Thyroid gland (tissue), 4 donors: ENCODE measurements around the gene ZNF724. TPM values are rescaled to one million over a fixed set of nuclear protein-coding genes. Genes with fewer than 3 reads are reported as not detected.
"Not testable (repeated sequence)": the region's sequence is repeated elsewhere in the genome, so short reads cannot be mapped to it uniquely, and the experiment has no call there.

ENCODE experiments used
- DNase-seq, 2 donors: peaks; one replicate each; pipeline ENCODE4 v3.0.0-alpha.2; 2019
- H3K27ac ChIP-seq, 3 donors: fragments of 200-600 bp; sonication (generic); 1 replicate in 2 of 3; 2 replicates in 1 of 3; pipeline ENCODE4 v1.5.1; 2016 to 2019; ENCODE audit warnings: mild to moderate bottlenecking in 1 of 3, moderate library complexity in 1 of 3
- H3K27me3 ChIP-seq: fragments of 200-600 bp; sonication (generic); one replicate; pipeline ENCODE4 v1.5.1; 2019
- H3K36me3 ChIP-seq, 2 donors: fragments of 200-600 bp; sonication (generic); one replicate each; pipeline ENCODE4 v1.5.1; 2016 to 2019
- H3K4me1 ChIP-seq, 2 donors: fragments of 200-600 bp; sonication (generic); one replicate each; pipeline ENCODE4 v1.5.1; 2017 to 2019
- H3K4me3 ChIP-seq, 3 donors: fragments of 200-600 bp; sonication (generic); replicated peaks in 1 of 3; 1 replicate in 2 of 3; 2 replicates in 1 of 3; pipeline ENCODE4 v1.5.1; 2016; ENCODE audit warnings: mild to moderate bottlenecking in 1 of 3
- H3K9me3 ChIP-seq: fragments of 200-600 bp; sonication (generic); one replicate; pipeline ENCODE4 v1.5.1; 2017
- CTCF ChIP-seq, 6 experiments: fragments of 200-600 bp in 3 of 6; fragments of 450-650 bp in 3 of 6; sonication (generic) in 3 of 6; IDR thresholded peaks; one replicate each; pipeline ENCODE4 v1.5.1; 2016 to 2019; ENCODE audit warnings: antibody characterized with exemption in 6 of 6, mild to moderate bottlenecking in 2 of 6, inconsistent platforms in 1 of 6, moderate library complexity in 1 of 6
- POLR2A ChIP-seq, 2 donors: fragments of 450-650 bp; IDR thresholded peaks; one replicate each; pipeline ENCODE4 v1.6.1; 2017; ENCODE audit warnings: antibody characterized with exemption in 2 of 2, mild to moderate bottlenecking in 2 of 2, moderate library complexity in 1 of 2
- WGBS, 2 donors: methylation state at CpG; one replicate each; pipeline ENCODE4 v1.1.5; 2017; 5-methylcytosine and 5-hydroxymethylcytosine counted together
- intact Hi-C: fragments of 100-400 bp; cut with DNase I; formaldehyde crosslinking; loops from one replicate; pipeline ENCODE4 v1.15.1; 2023
- total RNA-seq, 4 donors: library from RNA; depleted of rRNA; stranded (reverse); fragments of >200 nt; gene quantifications; one replicate each; pipeline ENCODE4 v1.2.3, GENCODE V29; 2016

ZNF724 gene
- 1 to 10 TPM; 1.5 to 3.1 (median 2.9) TPM for total RNA-seq

GRCh38 chr19:23249911-23250649 is at the start of gene ZNF724:
TSS of gene ZNF724 (minus strand) at chr19:23250394. CDS start at chr19:23250242, 152 bp downstream.
- Histone ChIP-seq H3K27me3 (no peaks in the 10 kb centered on the region), H3K9me3 (no peaks in the 10 kb centered on the region), H3K36me3 (no peaks in the 10 kb centered on the region), H3K4me1 (peaks cover 7 to 8% of the 10 kb centered on the region in 2 donors), H3K27ac (peak within 1 kb of the TSS in 1 of 3 donors; percentile 7), H3K4me3 (peak within 1 kb of the TSS; percentile 22 to 52 (median 47))
- no peak for TF ChIP-seq CTCF (IDR thresholded peaks at IDR 0.05)
- no peak for TF ChIP-seq POLR2A (IDR thresholded peaks at IDR 0.05)
- intact Hi-C loops = no loop called here
- WGBS, 2 donors = 0 to 1% methylated on average over 21 to 30 of the region's 32 CpGs
- DNase-seq = peak; percentile 95

- WGBS, 2 donors = 69 to 77% methylated on average over 4 of the region's 4 CpGs
- H3K27me3 ChIP-seq = no peaks in the 10 kb centered on the region
- no peaks in the 10 kb centered on the region for H3K36me3 ChIP-seq
- no peak for DNase-seq
- no peak overlapping the region for H3K4me3 ChIP-seq
- H3K9me3 ChIP-seq = no peaks in the 10 kb centered on the region
- no peak overlapping the region for H3K27ac ChIP-seq
- no peak for TF ChIP-seq POLR2A (IDR thresholded peaks at IDR 0.05)
- TF ChIP-seq CTCF (IDR thresholded peaks at IDR 0.05) = no peak
- intact Hi-C loops = no loop called here
- no peaks in the 10 kb centered on the region for H3K4me1 ChIP-seq
Observed at GRCh38 chr19:23294141-23294540, 43.9 kb upstream of the ZNF724 start.

GRCh38 chr19:23289966-23290365 is 39.8 kb upstream of the ZNF724 start:
- DNase-seq, intact Hi-C loops, H3K27me3 ChIP-seq, H3K36me3 ChIP-seq, H3K27ac ChIP-seq, H3K4me1 ChIP-seq, H3K4me3 ChIP-seq, H3K9me3 ChIP-seq: not testable (repeated sequence)
- WGBS, 2 donors = 98% methylated on average over 21 to 25 of the region's 26 CpGs

DNA sequence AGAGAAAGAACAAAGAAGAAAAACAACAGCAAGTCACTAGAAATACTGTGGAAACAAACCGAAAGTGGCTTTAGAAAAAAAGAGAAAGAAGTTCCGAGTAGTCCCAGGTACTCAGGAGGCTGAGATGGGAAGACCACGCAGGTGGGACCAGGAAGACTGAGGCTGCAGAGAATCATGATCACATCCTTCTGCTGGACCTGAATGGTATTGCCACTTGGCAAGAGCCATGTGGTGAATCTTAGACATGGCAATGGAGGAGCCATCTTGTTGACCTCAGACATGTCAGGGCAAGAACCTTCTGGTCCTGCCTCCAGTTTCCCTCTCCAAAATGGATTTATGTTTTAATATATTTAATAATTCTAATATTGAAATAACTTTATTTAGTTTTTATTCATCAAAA is 37.4 kb upstream of the ZNF724 start:
- intact Hi-C loops = no loop called here
- WGBS, 2 donors = 86 to 89% methylated on average over 3 of the region's 3 CpGs
- H3K9me3 ChIP-seq = no peaks in the 10 kb centered on the region
- no peak for TF ChIP-seq CTCF (IDR thresholded peaks at IDR 0.05)
- no peak for TF ChIP-seq POLR2A (IDR thresholded peaks at IDR 0.05)
- no peaks in the 10 kb centered on the region for H3K36me3 ChIP-seq
- no peak for DNase-seq
- H3K4me1 ChIP-seq = no peaks in the 10 kb centered on the region
- no peak overlapping the region for H3K4me3 ChIP-seq
- H3K27ac ChIP-seq = no peak overlapping the region
- no peaks in the 10 kb centered on the region for H3K27me3 ChIP-seq

GRCh38 chr19:23286477-23286876 is 36.3 kb upstream of the ZNF724 start:
- DNase-seq = no peak
- no peak for TF ChIP-seq CTCF (IDR thresholded peaks at IDR 0.05)
- no peak for TF ChIP-seq POLR2A (IDR thresholded peaks at IDR 0.05)
- 41 to 50% methylated on average over 2 of the region's 2 CpGs for WGBS, 2 donors
- Histone ChIP-seq H3K27me3 (no peaks in the 10 kb centered on the region), H3K27ac (no peak overlapping the region), H3K9me3 (no peaks in the 10 kb centered on the region), H3K4me3 (no peak overlapping the region), H3K4me1 (no peaks in the 10 kb centered on the region), H3K36me3 (no peaks in the 10 kb centered on the region)
- intact Hi-C loops = no loop called here
